AG08396 (cell line): ENCODE data around the gene ICA1.
"Not testable (repeated sequence)": the region's sequence is repeated elsewhere in the genome, so short reads cannot be mapped to it uniquely, and the experiment has no call there.

Source experiments
- DNase-seq: peaks from one replicate; pipeline ENCODE4 v3.0.0; 2012; ENCODE audit warnings: low spot score, mixed read lengths

ICA1 gene

GRCh38 chr7:8263048-8263447 lies 1.1 kb upstream of the ICA1 start:
- DNase-seq, result no peak

GRCh38 chr7:8260871-8261694 lies 884 bp downstream of the ICA1 start:
- DNase-seq, result peak; percentile 9

GRCh38 chr7:8259586-8260222 lies 2.3 kb downstream of the ICA1 start:
- DNase-seq, result no peak

GRCh38 chr7:8258734-8259133 lies 3.2 kb downstream of the ICA1 start:
- no peak for DNase-seq

GRCh38 chr7:8258166-8258565 lies 3.8 kb downstream of the ICA1 start:
- DNase-seq, result no peak

- no peak for DNase-seq
Observed at GRCh38 chr7:8255680-8256655, 6.0 kb downstream of the ICA1 start.

GRCh38 chr7:8254667-8255066 lies 7.3 kb downstream of the ICA1 start:
- no peak for DNase-seq

- DNase-seq, result no peak
Observed at GRCh38 chr7:8254215-8254614, 7.8 kb downstream of the ICA1 start.

- no peak for DNase-seq
Observed at GRCh38 chr7:8251195-8251594, 10.8 kb downstream of the ICA1 start.

GRCh38 chr7:8250547-8250946 lies 11.4 kb downstream of the ICA1 start:
- DNase-seq, result no peak

GRCh38 chr7:8249121-8249520 lies 12.8 kb downstream of the ICA1 start:
- DNase-seq, result no peak

- no peak for DNase-seq
Observed at GRCh38 chr7:8246020-8246419, 15.9 kb downstream of the ICA1 start.

GRCh38 chr7:8245032-8245431 lies 16.9 kb downstream of the ICA1 start:
- not testable (repeated sequence) for DNase-seq

- DNase-seq, result not testable (repeated sequence)
Observed at GRCh38 chr7:8243059-8243458, 18.9 kb downstream of the ICA1 start.

GRCh38 chr7:8239702-8240362 lies 22.1 kb downstream of the ICA1 start:
- DNase-seq, result not testable (repeated sequence)

GRCh38 chr7:8236780-8237407 lies 25.1 kb downstream of the ICA1 start:
- no peak for DNase-seq

GRCh38 chr7:8232999-8233847 lies 28.7 kb downstream of the ICA1 start:
- no peak for DNase-seq

GRCh38 chr7:8229927-8230326 lies 32.0 kb downstream of the ICA1 start:
- no peak for DNase-seq

- no peak for DNase-seq
Observed at GRCh38 chr7:8228766-8229674, 32.9 kb downstream of the ICA1 start.
